Body of pancreas (tissue), 4 donors: ENCODE measurements around the gene GJB4. TPM values are rescaled to one million over a fixed set of nuclear protein-coding genes. Genes with fewer than 3 reads are reported as not detected.
"Not testable (repeated sequence)": the region's sequence is repeated elsewhere in the genome, so short reads cannot be mapped to it uniquely, and the experiment has no call there.

Source experiments
- ATAC-seq: fragments of 150-250 bp; one replicate; pipeline ENCODE4 v1.9.1; 2016
- DNase-seq, 4 donors: peaks; one replicate each; pipeline ENCODE4 v3.0.0-alpha.2; 2019
- H3K27ac ChIP-seq, 4 donors: fragments of 200-600 bp; sonication (generic); 1 replicate in 3 of 4; 2 replicates in 1 of 4; pipeline versions ENCODE4 v1.5.1 to v1.6.1; 2016 to 2019; ENCODE audit warnings: mild to moderate bottlenecking in 1 of 4, mixed read lengths in 1 of 4, moderate library complexity in 1 of 4
- H3K27me3 ChIP-seq, 2 donors: fragments of 200-600 bp; sonication (generic); one replicate each; pipeline ENCODE4 v1.6.0; 2016; ENCODE audit warnings: mild to moderate bottlenecking in 1 of 2
- H3K36me3 ChIP-seq, 2 donors: fragments of 200-600 bp; sonication (generic); replicated peaks in 1 of 2; 2 replicates each; pipeline ENCODE4 v1.5.1; 2016; ENCODE audit warnings: low read depth in 2 of 2; ENCODE audit not compliant: insufficient read depth in 1 of 2
- H3K4me1 ChIP-seq: fragments of 200-600 bp; sonication (generic); one replicate; pipeline ENCODE4 v1.6.0; 2016
- H3K4me3 ChIP-seq, 2 donors: fragments of 200-600 bp; sonication (generic); 1 replicate in 1 of 2; 2 replicates in 1 of 2; pipeline ENCODE4 v1.5.1; 2016 to 2019
- H3K9me3 ChIP-seq, 3 donors: fragments of 200-600 bp; sonication (generic); 1 replicate in 2 of 3; 2 replicates in 1 of 3; pipeline ENCODE4 v1.5.1; 2016
- CTCF ChIP-seq, 7 experiments: fragments of 450-650 bp in 4 of 7; fragments of 200-600 bp in 3 of 7; sonication (generic) in 3 of 7; IDR thresholded peaks; one replicate each; pipeline ENCODE4 v1.5.1; 2016 to 2019; ENCODE audit warnings: antibody characterized with exemption in 7 of 7
- POLR2A ChIP-seq, 3 donors: fragments of 450-650 bp; IDR thresholded peaks; one replicate each; pipeline ENCODE4 v1.6.1; 2016; ENCODE audit warnings: antibody characterized with exemption in 3 of 3, mild to moderate bottlenecking in 2 of 3
- WGBS, 2 donors: methylation state at CpG; one replicate each; pipeline ENCODE4 v1.1.5; 2017; 5-methylcytosine and 5-hydroxymethylcytosine counted together
- intact Hi-C: fragments of 100-400 bp; cut with DNase I; formaldehyde crosslinking; loops from one replicate; pipeline ENCODE4 v1.15.1; 2023
- total RNA-seq, 2 donors: library from RNA; depleted of rRNA; stranded (reverse); fragments of >200 nt; gene quantifications; one replicate each; pipeline ENCODE4 v1.1.0, GENCODE V29; 2016

The GJB4 gene
- total RNA-seq, 2 donors from 2014 or later = not detected

- Histone ChIP-seq H3K4me1 (peaks cover 6% of the 10 kb centered on the region), H3K4me3 (no peak overlapping the region), H3K36me3 (no peaks in the 10 kb centered on the region), H3K27me3 (no peaks in the 10 kb centered on the region), H3K27ac (no peak overlapping the region), H3K9me3 (no peaks in the 10 kb centered on the region)
- ATAC-seq (no peak), DNase-seq (no peak)
- no peak for TF ChIP-seq CTCF (IDR thresholded peaks at IDR 0.05)
- TF ChIP-seq POLR2A (IDR thresholded peaks at IDR 0.05) = no peak
- WGBS, 2 donors = 92 to 97% methylated on average over 6 of the region's 6 CpGs
- intact Hi-C loops = no loop called here
These were observed 40.7 kb downstream of the GJB4 start for GRCh38 chr1:34800214-34800613.

DNA sequence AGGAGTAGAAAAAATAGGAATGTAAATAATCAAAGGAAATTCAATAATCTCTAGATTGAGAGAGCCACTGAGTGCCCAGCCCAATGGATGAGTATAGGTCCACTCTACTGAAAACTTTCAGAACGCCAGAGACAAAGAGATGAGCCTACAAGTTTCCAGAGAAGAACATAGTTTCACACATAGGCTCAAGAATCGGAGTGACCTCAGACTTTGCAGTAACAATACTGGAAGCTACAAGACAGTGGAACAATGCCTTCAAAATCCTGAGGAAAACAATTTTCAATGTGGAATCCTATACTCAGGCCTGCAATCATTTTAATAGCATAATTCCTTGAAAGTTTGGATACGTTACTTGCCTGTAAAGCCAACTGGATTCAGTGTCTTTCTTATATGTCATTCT lies 44.2 kb downstream of the GJB4 start:
- Histone ChIP-seq H3K4me1 (peaks cover 6% of the 10 kb centered on the region), H3K9me3 (no peaks in the 10 kb centered on the region), H3K4me3 (no peak overlapping the region), H3K27me3 (no peaks in the 10 kb centered on the region), H3K27ac (no peak overlapping the region), H3K36me3 (no peaks in the 10 kb centered on the region)
- ATAC-seq = no peak
- TF ChIP-seq POLR2A (IDR thresholded peaks at IDR 0.05) (no peak), CTCF (IDR thresholded peaks at IDR 0.05) (no peak)
- WGBS, 2 donors = 92% methylated on average over 3 of the region's 3 CpGs
- no peak for DNase-seq
- intact Hi-C loops = no loop called here

GRCh38 chr1:34806396-34806795 lies 46.9 kb downstream of the GJB4 start:
- no peaks in the 10 kb centered on the region for H3K36me3 ChIP-seq
- DNase-seq = no peak
- no peaks in the 10 kb centered on the region for H3K4me1 ChIP-seq
- no peak overlapping the region for H3K4me3 ChIP-seq
- ATAC-seq = no peak
- no peaks in the 10 kb centered on the region for H3K9me3 ChIP-seq
- no peaks in the 10 kb centered on the region for H3K27me3 ChIP-seq
- no peak for TF ChIP-seq POLR2A (IDR thresholded peaks at IDR 0.05)
- intact Hi-C loops = no loop called here
- H3K27ac ChIP-seq = no peak overlapping the region
- 73 to 77% methylated on average over 3 of the region's 3 CpGs for WGBS, 2 donors

DNA sequence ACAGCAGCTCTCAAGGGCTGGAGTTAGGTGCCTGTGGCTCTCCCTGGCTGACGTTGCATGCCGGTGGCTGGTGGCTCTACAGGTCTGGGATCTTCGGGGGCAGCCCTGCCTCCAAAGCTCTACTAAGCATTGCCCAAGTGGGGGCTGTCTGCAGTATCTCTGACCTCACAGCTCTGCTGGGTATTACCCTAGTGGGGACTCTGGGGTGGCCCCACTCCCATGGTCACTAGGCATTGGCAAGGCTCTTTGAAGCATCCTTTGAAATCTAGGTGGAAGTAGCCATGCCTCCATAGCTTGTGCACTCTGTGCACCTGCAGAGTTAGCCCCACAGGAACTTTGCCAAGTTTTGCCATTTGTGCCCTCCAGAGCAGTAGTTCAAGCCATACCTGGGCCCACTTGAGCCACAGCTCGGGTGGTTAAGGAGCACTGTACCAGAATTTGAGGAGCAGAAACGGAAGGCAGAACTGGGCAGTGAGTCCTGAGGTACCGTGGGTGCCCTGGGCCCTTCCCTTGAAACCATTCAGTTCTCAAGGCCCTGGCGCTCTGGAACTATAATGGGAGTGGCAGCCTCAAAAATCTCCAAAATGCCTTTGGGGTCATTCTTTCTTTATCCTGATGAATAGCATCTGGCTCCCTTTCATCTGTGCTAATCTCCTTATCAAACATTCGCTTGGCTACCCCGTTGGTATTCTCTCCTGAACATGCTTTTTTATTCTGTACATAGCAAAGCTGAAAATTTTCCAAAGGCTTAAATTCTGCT lies 48.7 kb downstream of the GJB4 start:
- no peak for DNase-seq
- H3K9me3 ChIP-seq = no peaks in the 10 kb centered on the region
- no peaks in the 10 kb centered on the region for H3K4me1 ChIP-seq
- no peak overlapping the region for H3K4me3 ChIP-seq
- H3K36me3 ChIP-seq = no peaks in the 10 kb centered on the region
- ATAC-seq = no peak
- TF ChIP-seq POLR2A (IDR thresholded peaks at IDR 0.05) (no peak), CTCF (IDR thresholded peaks at IDR 0.05) (no peak)
- 80 to 89% methylated on average over 5 to 9 of the region's 9 CpGs for WGBS, 2 donors
- no peaks in the 10 kb centered on the region for H3K27me3 ChIP-seq
- intact Hi-C loops = no loop called here
- H3K27ac ChIP-seq = no peak overlapping the region

DNA sequence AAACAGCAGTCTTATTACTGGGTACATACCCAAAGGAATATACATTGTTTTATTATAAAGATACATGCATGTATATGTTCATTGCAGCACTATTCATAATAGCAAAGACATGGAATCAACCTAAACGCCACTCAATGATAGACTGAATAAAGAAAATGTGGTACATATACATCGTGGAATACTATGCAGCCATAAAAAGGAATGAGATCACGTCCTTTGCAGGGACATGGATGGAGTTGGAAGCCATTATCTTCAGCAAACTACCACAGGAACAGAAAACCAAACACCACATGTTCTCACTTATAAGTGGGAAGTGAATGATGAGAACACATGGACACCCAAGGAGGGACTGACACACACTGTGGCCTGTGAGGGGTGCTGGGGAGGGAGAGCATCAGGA lies 51.2 kb downstream of the GJB4 start:
- 90 to 95% methylated on average over 3 of the region's 3 CpGs for WGBS, 2 donors
- intact Hi-C loops, H3K4me1 ChIP-seq, H3K4me3 ChIP-seq, ATAC-seq, DNase-seq, H3K36me3 ChIP-seq, H3K27ac ChIP-seq, H3K27me3 ChIP-seq, H3K9me3 ChIP-seq: not testable (repeated sequence)

Other genes starting within 250 kb of the GJB4 start
- not detected for gene GJB5, start 4.7 kb upstream of the GJB4 start, total RNA-seq
- under 1 TPM in 1 of 2 donors, not detected in 1; 0.52 TPM for gene GJB3, start 21.5 kb downstream of the GJB4 start, total RNA-seq
- gene GJA4, start 33.3 kb downstream of the GJB4 start, total RNA-seq = 10 to 100 TPM in 1 of 2 donors, 1 to 10 TPM in 1; 4.7 to 20.8 TPM
- 10 to 100 TPM in 1 of 2 donors, 1 to 10 TPM in 1; 7.8 to 22.1 TPM for gene SMIM12, start 100.0 kb downstream of the GJB4 start, total RNA-seq
- gene DLGAP3, start 169.9 kb downstream of the GJB4 start, total RNA-seq = 1 to 10 TPM in 1 of 2 donors, under 1 TPM in 1; 0.52 to 2.3 TPM
- gene TMEM35B, start 225.6 kb downstream of the GJB4 start, total RNA-seq = 10 to 100 TPM; 15.5 to 37.1 TPM